C4-2B (cell line): Measurements from ENCODE around the gene PDF.
"Not testable (repeated sequence)": the region's sequence is repeated elsewhere in the genome, so short reads cannot be mapped to it uniquely, and the experiment has no call there.

Source experiments
- CTCF ChIP-seq: fragments of 450-650 bp; conservative IDR thresholded peaks from 2 replicates; pipeline ENCODE4 v1.5.1; 2017; ENCODE audit warnings: mild to moderate bottlenecking
- ZFX ChIP-seq: fragments of 450-650 bp; IDR thresholded peaks from 2 replicates; pipeline ENCODE4 v1.6.1; 2017

GRCh38 chr16:69296771-69297170 is 33.6 kb downstream of the PDF start:
- not testable (repeated sequence) for TF ChIP-seq CTCF, ZFX
